GM13976 (cell line): ENCODE results near the gene RBP7.
"Not testable (repeated sequence)": the region's sequence is repeated elsewhere in the genome, so short reads cannot be mapped to it uniquely, and the experiment has no call there.

Experiments used
- DNase-seq: peaks from one replicate; pipeline ENCODE4 v3.0.0; 2012; ENCODE audit warnings: low spot score
- in situ Hi-C: fragments of 300-500 bp; cut with MboI; formaldehyde crosslinking; loops from one replicate; pipeline ENCODE4 v1.12.0; 2022; ENCODE audit warnings: low sequenced_read_pairs, mixed read lengths, inconsistent platforms; ENCODE audit not compliant: unreplicated experiment
- TF ChIP-seq, protein P1 (sequence below): IDR thresholded peaks from 2 replicates; pipeline ENCODE4 v1.5.1; 2012; ENCODE audit warnings: borderline replicate concordance, mild to moderate bottlenecking; ENCODE audit not compliant: insufficient read depth; ENCODE audit errors: extremely low read depth, missing control alignments, control extremely low read depth

RBP7 gene

DNA sequence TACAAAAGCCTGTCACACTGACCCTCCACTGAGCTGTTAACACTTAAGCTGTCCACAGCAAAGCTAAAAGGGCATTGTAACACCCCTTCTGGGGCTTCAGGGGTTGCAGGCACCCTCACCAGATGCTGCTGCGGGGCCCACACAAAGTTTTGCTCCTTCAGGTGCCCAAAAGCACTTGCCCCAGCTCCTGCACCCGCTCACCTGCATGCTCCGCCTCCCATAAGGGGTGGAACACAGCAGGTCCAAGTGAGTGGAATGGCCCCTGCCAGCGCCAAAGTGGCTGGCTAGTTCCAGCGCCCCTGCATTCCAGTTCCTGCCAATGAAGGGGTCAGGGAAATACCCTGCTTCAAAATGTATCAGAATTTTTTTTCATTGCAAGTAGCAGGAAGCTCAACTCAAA is 7.3 kb upstream of the RBP7 start:
- no peak for DNase-seq
- TF ChIP-seq, protein P1, sequence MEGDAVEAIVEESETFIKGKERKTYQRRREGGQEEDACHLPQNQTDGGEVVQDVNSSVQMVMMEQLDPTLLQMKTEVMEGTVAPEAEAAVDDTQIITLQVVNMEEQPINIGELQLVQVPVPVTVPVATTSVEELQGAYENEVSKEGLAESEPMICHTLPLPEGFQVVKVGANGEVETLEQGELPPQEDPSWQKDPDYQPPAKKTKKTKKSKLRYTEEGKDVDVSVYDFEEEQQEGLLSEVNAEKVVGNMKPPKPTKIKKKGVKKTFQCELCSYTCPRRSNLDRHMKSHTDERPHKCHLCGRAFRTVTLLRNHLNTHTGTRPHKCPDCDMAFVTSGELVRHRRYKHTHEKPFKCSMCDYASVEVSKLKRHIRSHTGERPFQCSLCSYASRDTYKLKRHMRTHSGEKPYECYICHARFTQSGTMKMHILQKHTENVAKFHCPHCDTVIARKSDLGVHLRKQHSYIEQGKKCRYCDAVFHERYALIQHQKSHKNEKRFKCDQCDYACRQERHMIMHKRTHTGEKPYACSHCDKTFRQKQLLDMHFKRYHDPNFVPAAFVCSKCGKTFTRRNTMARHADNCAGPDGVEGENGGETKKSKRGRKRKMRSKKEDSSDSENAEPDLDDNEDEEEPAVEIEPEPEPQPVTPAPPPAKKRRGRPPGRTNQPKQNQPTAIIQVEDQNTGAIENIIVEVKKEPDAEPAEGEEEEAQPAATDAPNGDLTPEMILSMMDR = no peak
- in situ Hi-C loops = no loop called here

DNA sequence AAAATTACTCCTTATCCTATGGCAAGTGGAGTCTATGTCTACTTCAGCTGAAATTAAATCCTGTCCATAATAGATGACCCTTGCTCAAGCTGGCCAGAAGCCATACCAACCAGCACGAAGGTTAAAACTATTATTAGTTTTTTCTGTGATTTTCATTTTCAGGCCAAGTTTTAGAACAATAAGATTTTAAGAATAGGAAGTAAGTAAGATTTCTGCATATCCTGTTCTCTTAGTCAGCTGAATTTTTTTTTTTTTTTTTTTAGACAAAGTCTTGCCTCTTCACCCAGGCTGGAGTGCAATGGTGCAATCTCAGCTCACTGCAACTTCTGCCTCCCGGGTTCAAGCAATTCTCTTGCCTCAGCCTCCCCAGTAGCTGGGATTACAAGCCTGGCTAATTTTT is 6.1 kb upstream of the RBP7 start:
- no peak for DNase-seq
- in situ Hi-C loops = no loop called here
- TF ChIP-seq, protein P1 = no peak

GRCh38 chr1:9992910-9993309 is 4.1 kb upstream of the RBP7 start:
- in situ Hi-C loops = no loop called here
- DNase-seq = no peak
- TF ChIP-seq, protein P1 = no peak

DNA sequence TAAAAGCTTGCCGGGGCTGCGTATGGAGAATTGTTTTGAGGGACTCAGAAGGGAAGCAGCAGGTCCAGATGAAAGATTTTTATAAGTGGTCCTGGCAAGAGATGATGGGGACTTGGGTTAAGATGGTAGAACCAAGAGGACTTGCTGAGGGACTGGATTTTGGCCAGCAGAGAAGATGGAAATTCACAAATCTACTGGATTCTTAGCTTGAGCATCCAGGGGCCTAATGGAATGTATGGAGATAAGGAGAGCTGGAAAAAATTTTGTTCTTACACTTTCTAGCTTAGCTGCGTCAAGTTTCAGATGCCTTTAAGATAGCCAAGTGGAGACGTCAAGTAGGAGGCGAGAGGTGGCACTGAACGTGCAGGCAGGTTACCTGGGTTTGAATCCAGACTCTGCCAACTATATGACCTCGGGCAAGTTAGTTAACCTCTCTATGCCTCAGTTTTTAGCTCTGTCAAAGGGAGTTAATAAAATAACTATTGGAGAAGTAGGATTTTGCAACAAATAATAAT is 3.4 kb upstream of the RBP7 start:
- no peak for DNase-seq
- in situ Hi-C loops = no loop called here
- TF ChIP-seq, protein P1 = no peak

GRCh38 chr1:10001016-10001665 is 4.1 kb downstream of the RBP7 start:
- DNase-seq = no peak
- in situ Hi-C loops = no loop called here
- TF ChIP-seq, protein P1 = no peak

- DNase-seq, in situ Hi-C loops: not testable (repeated sequence)
Measured at GRCh38 chr1:10005248-10005647, 8.2 kb downstream of the RBP7 start.

GRCh38 chr1:10007169-10007568 is 10.1 kb downstream of the RBP7 start:
- in situ Hi-C loops = no loop called here
- TF ChIP-seq, protein P1 = no peak
- no peak for DNase-seq
